DMS 273 treated with DMSO at 0.1 percent for 48 hours (cell line): ENCODE data around the gene ARL14.

Experiments
- DNase-seq: peaks from one replicate; lab custom pipeline; 2025; lab: John Stamatoyannopoulos, UW

The ARL14 gene

GRCh38 chr3:160676547-160677303 is at the start of gene ARL14:
TSS of gene ARL14 (plus strand) at chr3:160677160. CDS start at chr3:160677347, 187 bp downstream.
- DNase-seq: no peak

GRCh38 chr3:160629491-160629890 is 47.5 kb upstream of the ARL14 start:
- no peak for DNase-seq

- DNase-seq: no peak
Observed at GRCh38 chr3:160633361-160634083, 43.4 kb upstream of the ARL14 start.

GRCh38 chr3:160635213-160635612 is 41.7 kb upstream of the ARL14 start:
- no peak for DNase-seq

- no peak for DNase-seq
Observed at GRCh38 chr3:160637086-160637485, 39.9 kb upstream of the ARL14 start.

- DNase-seq: no peak
Observed at GRCh38 chr3:160638184-160638583, 38.8 kb upstream of the ARL14 start.

- DNase-seq: no peak
Observed at GRCh38 chr3:160641665-160642309, 35.2 kb upstream of the ARL14 start.

- peak; percentile 10 for DNase-seq
Observed at GRCh38 chr3:160643994-160644393, 33.0 kb upstream of the ARL14 start.

GRCh38 chr3:160644491-160644890 is 32.5 kb upstream of the ARL14 start:
- no peak for DNase-seq

- DNase-seq: no peak
Observed at GRCh38 chr3:160648701-160649100, 28.3 kb upstream of the ARL14 start.

- DNase-seq: no peak
Observed at GRCh38 chr3:160649596-160649995, 27.4 kb upstream of the ARL14 start.

GRCh38 chr3:160653512-160653911 is 23.4 kb upstream of the ARL14 start:
- no peak for DNase-seq

- no peak for DNase-seq
Observed at GRCh38 chr3:160660902-160661301, 16.1 kb upstream of the ARL14 start.

GRCh38 chr3:160661660-160662059 is 15.3 kb upstream of the ARL14 start:
- no peak for DNase-seq

- no peak for DNase-seq
Observed at GRCh38 chr3:160665231-160665630, 11.7 kb upstream of the ARL14 start.

- DNase-seq: no peak
Observed at GRCh38 chr3:160665784-160666526, 11.0 kb upstream of the ARL14 start.

GRCh38 chr3:160667452-160667851 is 9.5 kb upstream of the ARL14 start:
- no peak for DNase-seq

GRCh38 chr3:160668454-160668853 is 8.5 kb upstream of the ARL14 start:
- DNase-seq: no peak

GRCh38 chr3:160671231-160671630 is 5.7 kb upstream of the ARL14 start:
- no peak for DNase-seq

GRCh38 chr3:160671995-160672394 is 5.0 kb upstream of the ARL14 start:
- DNase-seq: no peak

GRCh38 chr3:160673188-160673587 is 3.8 kb upstream of the ARL14 start:
- no peak for DNase-seq

GRCh38 chr3:160675566-160676124 is 1.3 kb upstream of the ARL14 start:
- DNase-seq: no peak
